ENCODE measurements around the gene IL9. TPM values are rescaled to one million over a fixed set of nuclear protein-coding genes. Genes with fewer than 3 reads are reported as not detected.

Gene IL9
- total and polyA plus RNA-seq, 11 donors, result not detected

DNA sequence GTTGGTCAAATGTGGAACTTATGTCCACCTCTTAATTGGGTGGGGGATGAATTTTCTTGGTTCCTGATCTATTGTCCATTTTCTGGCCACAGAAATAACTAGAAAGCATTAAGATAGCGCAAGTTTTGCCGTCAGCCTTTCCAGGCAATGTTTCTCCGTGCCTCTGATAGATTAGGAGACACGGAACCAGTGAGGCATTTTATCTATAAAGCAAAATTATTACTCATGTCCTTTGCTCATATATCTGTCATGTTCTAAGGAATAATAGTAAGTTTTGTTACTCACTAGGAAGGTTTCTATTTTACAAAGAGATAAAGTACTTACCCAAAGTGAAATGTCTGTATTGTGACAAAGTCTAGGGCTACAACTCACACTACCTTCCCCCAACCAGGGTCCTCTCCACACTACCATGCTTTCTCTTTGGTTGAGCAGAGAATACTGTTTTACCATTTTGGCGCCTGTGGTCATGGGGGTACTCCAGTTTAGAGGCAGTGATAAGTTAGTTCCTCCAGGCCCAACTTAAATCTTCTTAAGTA, 19.9 kb upstream of the IL9 start:
- Histone ChIP-seq H3K36me3 (no peaks in the 10 kb centered on the region), H3K27me3 (peaks cover 0 to 53% (median 16%) of the 10 kb centered on the region in 9 donors), H3K27ac (no peak overlapping the region), H3K4me1 (no peaks in the 10 kb centered on the region), H3K4me3 (no peak overlapping the region), H3K9me3 (no peaks in the 10 kb centered on the region)
- TF ChIP-seq, protein P1, sequence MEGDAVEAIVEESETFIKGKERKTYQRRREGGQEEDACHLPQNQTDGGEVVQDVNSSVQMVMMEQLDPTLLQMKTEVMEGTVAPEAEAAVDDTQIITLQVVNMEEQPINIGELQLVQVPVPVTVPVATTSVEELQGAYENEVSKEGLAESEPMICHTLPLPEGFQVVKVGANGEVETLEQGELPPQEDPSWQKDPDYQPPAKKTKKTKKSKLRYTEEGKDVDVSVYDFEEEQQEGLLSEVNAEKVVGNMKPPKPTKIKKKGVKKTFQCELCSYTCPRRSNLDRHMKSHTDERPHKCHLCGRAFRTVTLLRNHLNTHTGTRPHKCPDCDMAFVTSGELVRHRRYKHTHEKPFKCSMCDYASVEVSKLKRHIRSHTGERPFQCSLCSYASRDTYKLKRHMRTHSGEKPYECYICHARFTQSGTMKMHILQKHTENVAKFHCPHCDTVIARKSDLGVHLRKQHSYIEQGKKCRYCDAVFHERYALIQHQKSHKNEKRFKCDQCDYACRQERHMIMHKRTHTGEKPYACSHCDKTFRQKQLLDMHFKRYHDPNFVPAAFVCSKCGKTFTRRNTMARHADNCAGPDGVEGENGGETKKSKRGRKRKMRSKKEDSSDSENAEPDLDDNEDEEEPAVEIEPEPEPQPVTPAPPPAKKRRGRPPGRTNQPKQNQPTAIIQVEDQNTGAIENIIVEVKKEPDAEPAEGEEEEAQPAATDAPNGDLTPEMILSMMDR (IDR thresholded peaks at IDR 0.05), result no peak
- TF ChIP-seq POLR2A (IDR thresholded peaks at IDR 0.05), result no peak
- 90 to 93% (median 91%) methylated on average over 5 of the region's 5 CpGs for WGBS, 4 donors
- intact Hi-C loops (cut with DNase I), result no loop called here
- DNase-seq (no peak), ATAC-seq (no peak)

DNA sequence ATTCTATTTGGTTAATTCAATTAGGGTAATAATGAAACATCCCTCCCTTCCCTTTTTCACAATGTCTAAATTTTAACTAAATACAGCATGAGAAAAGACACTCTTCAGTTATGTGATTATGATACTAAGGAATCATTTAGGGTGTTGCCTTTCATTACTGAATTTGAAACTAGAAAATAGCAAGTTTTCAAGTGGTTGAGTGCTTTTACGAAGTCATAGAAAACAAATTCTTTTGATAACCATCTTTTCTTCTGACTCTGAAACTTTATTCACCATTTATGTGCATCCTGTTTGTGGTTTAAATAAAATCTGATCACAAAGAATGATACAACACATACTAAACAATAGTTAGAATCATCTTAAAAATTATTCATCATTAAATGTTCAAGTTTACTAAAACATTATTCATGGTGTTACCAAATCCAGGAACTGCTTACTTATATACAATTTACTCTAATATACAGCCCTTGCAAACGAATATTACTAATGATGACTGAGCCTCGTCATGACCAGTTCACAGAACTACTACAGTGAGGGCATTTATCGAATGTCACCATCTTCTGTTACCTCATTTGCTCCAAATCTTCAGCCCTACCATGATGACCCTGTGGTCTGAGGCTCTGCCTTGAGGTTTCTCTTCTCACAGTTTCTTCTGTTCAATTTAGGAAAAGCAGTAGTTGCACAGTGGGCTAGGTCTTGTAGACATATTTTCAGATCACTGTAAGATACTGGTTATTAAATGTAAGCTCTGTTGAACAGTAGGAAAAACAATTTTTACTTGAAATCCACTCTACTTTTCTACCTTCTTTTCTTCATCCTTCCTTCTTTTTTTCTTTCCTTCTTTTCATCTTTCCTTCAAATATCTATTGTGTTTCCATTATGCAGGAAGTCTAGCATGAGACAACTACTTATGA, 18.3 kb upstream of the IL9 start:
- Histone ChIP-seq H3K27me3 (peaks cover 0 to 65% (median 15%) of the 10 kb centered on the region in 9 donors), H3K9me3 (no peaks in the 10 kb centered on the region), H3K36me3 (no peaks in the 10 kb centered on the region), H3K4me1 (no peaks in the 10 kb centered on the region), H3K27ac (no peak overlapping the region), H3K4me3 (no peak overlapping the region)
- no peak for ATAC-seq
- no peak for DNase-seq
- no peak for TF ChIP-seq POLR2A (IDR thresholded peaks at IDR 0.05)
- TF ChIP-seq, protein P1 (IDR thresholded peaks at IDR 0.05), result no peak
- WGBS, 4 donors, result 69 to 78% (median 73%) methylated on average over 4 of the region's 4 CpGs
- intact Hi-C loops (cut with DNase I), result no loop called here

DNA sequence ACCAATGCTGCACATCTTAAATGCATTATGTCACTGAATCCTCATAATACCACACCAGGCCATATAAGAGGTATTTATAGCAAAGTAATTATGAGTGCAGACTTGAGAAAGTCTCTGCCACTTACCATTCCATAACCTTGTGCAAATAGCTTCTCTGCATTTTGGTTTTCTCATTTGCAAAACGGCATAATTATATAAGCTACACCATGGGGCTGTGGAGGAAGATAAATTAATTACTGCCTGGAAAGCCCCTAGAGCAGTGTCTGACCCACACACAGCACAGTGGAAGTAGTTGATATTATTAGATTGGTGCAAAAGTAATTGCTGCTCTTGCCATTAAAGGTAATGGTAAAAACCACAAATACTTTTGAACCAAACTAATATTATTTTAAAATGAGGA, 9.5 kb upstream of the IL9 start:
- intact Hi-C loops (cut with DNase I), result no loop called here
- Histone ChIP-seq H3K4me1 (no peaks in the 10 kb centered on the region), H3K27me3 (peaks cover 0 to 73% (median 19%) of the 10 kb centered on the region in 9 donors), H3K9me3 (no peaks in the 10 kb centered on the region), H3K4me3 (no peak overlapping the region), H3K36me3 (no peaks in the 10 kb centered on the region), H3K27ac (no peak overlapping the region)
- TF ChIP-seq, protein P1 (IDR thresholded peaks at IDR 0.05), result no peak
- no peak for TF ChIP-seq POLR2A (IDR thresholded peaks at IDR 0.05)
- WGBS, 4 donors, result 56 to 72% (median 66%) methylated on average over 1 of the region's 1 CpG
- DNase-seq (no peak), ATAC-seq (no peak)

DNA sequence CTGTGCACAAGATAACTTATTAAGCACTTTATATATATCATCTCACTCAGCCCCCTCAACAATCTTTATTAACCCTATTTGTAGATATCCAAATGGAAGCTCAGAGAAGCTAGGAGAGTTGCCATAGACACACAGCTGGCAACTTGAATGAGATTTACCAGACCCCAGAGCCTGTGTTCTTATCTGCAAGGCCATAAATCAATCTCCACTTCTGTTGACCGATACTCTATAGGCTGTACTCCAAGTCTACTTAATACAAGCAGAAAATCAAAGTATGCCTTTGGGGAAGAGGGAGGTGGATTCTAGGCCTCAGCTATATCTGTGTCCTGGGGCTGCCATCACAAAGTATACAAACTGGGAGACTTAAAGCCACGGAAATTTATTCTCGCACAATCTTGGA, 6.0 kb upstream of the IL9 start:
- Histone ChIP-seq H3K36me3 (no peaks in the 10 kb centered on the region), H3K4me3 (no peak overlapping the region), H3K4me1 (no peaks in the 10 kb centered on the region), H3K27ac (no peak overlapping the region), H3K27me3 (peaks cover 0 to 71% (median 12%) of the 10 kb centered on the region in 9 donors), H3K9me3 (no peaks in the 10 kb centered on the region)
- ATAC-seq, result no peak
- intact Hi-C loops (cut with DNase I), result no loop called here
- 16 to 26% (median 21%) methylated on average over 3 of the region's 3 CpGs for WGBS, 4 donors
- no peak for DNase-seq
- TF ChIP-seq POLR2A (IDR thresholded peaks at IDR 0.05), result no peak
- TF ChIP-seq, protein P1 (IDR thresholded peaks at IDR 0.05), result no peak
